K562 (cell line): ENCODE data around the gene FAM20B. TPM values are rescaled to one million over a fixed set of nuclear protein-coding genes. Genes with fewer than 3 reads are reported as not detected.
A peak's percentile ranks its signal among the peaks of the same experiment; 100 is the strongest.
"Not testable (repeated sequence)": the region's sequence is repeated elsewhere in the genome, so short reads cannot be mapped to it uniquely, and the experiment has no call there.

Experiments used
- ATAC-seq: fragments of 200-7000 bp; cut with Tn5 transposase; 3 replicates; pipeline ENCODE4 v1.9.1; 2020; ENCODE audit warnings: moderate library complexity
- BruUV-seq: library from RNA; stranded (reverse); fragments of 400-500 nt; replicated peaks from 2 replicates; lab custom pipeline; 2021; lab: Mats Ljungman, UMichigan
- CTCF ChIA-PET: fragments of 300-600 bp; formaldehyde crosslinking; extraction: SDS; loops from one replicate; lab custom pipeline; 2021; ENCODE audit warnings: low intra/inter-chr PET ratio; lab: Yijun Ruan, JAX
- POLR2A ChIA-PET: fragments of 300-600, 350-650 bp; sonication (Branson Sonifier 250); formaldehyde crosslinking; extraction: SDS; loops from one replicate; lab custom pipeline; 2021; ENCODE audit warnings: antibody characterized with exemption, inconsistent platforms; lab: Yijun Ruan, JAX
- DNase-seq, 4 experiments: peaks; one replicate each; pipeline versions ENCODE4 v3.0.0 to v3.0.0-alpha.2; 2011 to 2018; ENCODE audit warnings: low spot score in 3 of 4, mixed read lengths in 3 of 4; ENCODE audit errors: extremely low read depth in 1 of 4
- FAIRE-seq: peaks from 2 replicates; lab custom pipeline; 2011; peaks lifted over from hg19 to GRCh38; lab: Jason Lieb, UNC
- H2AFZ ChIP-seq: 2 replicates; pipeline ENCODE4 v1.6.0; 2011; ENCODE audit warnings: low read depth, low read length, control low read depth, inconsistent platforms
- H3K27ac ChIP-seq: fragments of 200-600 bp; 3 replicates; pipeline ENCODE4 v1.8.0; 2011; ENCODE audit warnings: low read depth, mild to moderate bottlenecking, control low read depth, inconsistent platforms, low read length, moderate library complexity, mixed read lengths; ENCODE audit errors: extremely low read depth
- H3K27me3 ChIP-seq, 2 experiments: fragments of 300-600 bp in 1 of 2; 2 replicates in 1 of 2; 3 replicates in 1 of 2; pipeline versions ENCODE4 v1.6.0 to v1.8.0; 2011; ENCODE audit warnings: inconsistent platforms in 2 of 2, low read length in 2 of 2, mild to moderate bottlenecking in 1 of 2, mixed read lengths in 1 of 2, moderate library complexity in 1 of 2; ENCODE audit not compliant: control insufficient read depth in 2 of 2, insufficient read depth in 2 of 2
- H3K36me3 ChIP-seq: fragments of 300-600 bp; 3 replicates; pipeline ENCODE4 v1.8.0; 2011; ENCODE audit warnings: mild to moderate bottlenecking, low read length, inconsistent platforms; ENCODE audit not compliant: control insufficient read depth, insufficient read depth
- H3K4me1 ChIP-seq, 2 experiments: fragments of 200-600 bp in 1 of 2; replicated peaks in 1 of 2; 2 replicates in 1 of 2; 3 replicates in 1 of 2; pipeline versions ENCODE4 v1.5.1 to v1.8.0; 2011; ENCODE audit warnings: inconsistent platforms in 2 of 2, low read length in 2 of 2, mild to moderate bottlenecking in 1 of 2, mixed read lengths in 1 of 2, moderate library complexity in 1 of 2; ENCODE audit not compliant: control insufficient read depth in 2 of 2, insufficient read depth in 2 of 2
- H3K4me2 ChIP-seq: 2 replicates; pipeline ENCODE4 v1.6.1; 2011; ENCODE audit warnings: low read length, control low read depth, inconsistent platforms, mixed read lengths; ENCODE audit not compliant: insufficient read depth
- H3K4me3 ChIP-seq: fragments of 200-600 bp; sonication (generic), shearing (Covaris generic); 2 replicates; pipeline ENCODE4 v1.5.1; 2016; ENCODE audit warnings: control low read depth, inconsistent platforms
- H3K79me2 ChIP-seq: fragments of 200-600 bp; 3 replicates; pipeline ENCODE4 v1.8.0; 2011; ENCODE audit warnings: low read length, inconsistent platforms; ENCODE audit not compliant: control insufficient read depth, insufficient read depth
- H3K9ac ChIP-seq, 2 experiments: 2 replicates each; pipeline versions ENCODE4 v1.6.0 to v1.6.1; 2011; ENCODE audit warnings: low read depth in 2 of 2, low read length in 2 of 2, control low read depth in 1 of 2, inconsistent platforms in 1 of 2, mild to moderate bottlenecking in 1 of 2, mixed read lengths in 1 of 2; ENCODE audit not compliant: insufficient read depth in 1 of 2
- H3K9me1 ChIP-seq: one replicate; pipeline ENCODE4 v1.6.0; 2011; ENCODE audit warnings: inconsistent platforms, mild to moderate bottlenecking, low read length, moderate library complexity; ENCODE audit not compliant: control insufficient read depth, insufficient read depth
- H3K9me3 ChIP-seq: replicated peaks from 2 replicates; pipeline ENCODE4 v1.5.1; 2011; ENCODE audit warnings: low read depth, low read length, inconsistent platforms; ENCODE audit not compliant: control insufficient read depth, insufficient read depth
- H4K20me1 ChIP-seq: replicated peaks from 2 replicates; pipeline ENCODE4 v1.6.1; 2011; ENCODE audit warnings: low read length, inconsistent platforms, mixed read lengths; ENCODE audit not compliant: control insufficient read depth, insufficient read depth
- AFF1 ChIP-seq, 2 experiments: fragments of 450-650 bp; IDR thresholded peaks; 2 replicates each; pipeline ENCODE4 v1.6.1; 2018; ENCODE audit warnings: mild to moderate bottlenecking in 2 of 2, low read depth in 1 of 2; ENCODE audit not compliant: partially characterized antibody in 2 of 2
- EGR1 ChIP-seq: fragments of 450-650 bp; conservative IDR thresholded peaks from 2 replicates; pipeline ENCODE4 v1.6.1; 2017; ENCODE audit warnings: mild to moderate bottlenecking
- RHOXF2B ChIP-seq: fragments of 250-450 bp; sonication (Bioruptor Pico); conservative IDR thresholded peaks from 2 replicates; pipeline ENCODE4 v1.5.1; 2021
- whole genome bisulfite sequencing: fragments of 100-300 bp; shearing (Covaris generic); methylation state at CpG from one replicate; pipeline ENCODE4 v1.1.6; 2016; ENCODE audit warnings: low coverage, mixed read lengths; ENCODE audit not compliant: insufficient coverage; ENCODE audit errors: missing lambda C conversion rate; 5-methylcytosine and 5-hydroxymethylcytosine counted together
- in situ Hi-C: fragments of 300-500 bp; cut with MboI; formaldehyde crosslinking; loops from 4 replicates; pipeline ENCODE4 v1.15.0; 2018; ENCODE audit warnings: inconsistent platforms, mixed read lengths
- intact Hi-C: fragments of 100-400 bp; cut with micrococcal nuclease; formaldehyde crosslinking; loops from 2 replicates; pipeline ENCODE4 v1.14.2; 2022
- polyA plus RNA-seq, 8 experiments: library from polyadenylated mRNA; depleted of rRNA in 4 of 8; stranded (reverse) in 5 of 8; unstranded in 3 of 8; fragments of >200 nt; fragmentation: Nextera tagmentation in 2 of 8; fragmentation: Illumina TruSeq in 1 of 8; extraction: Ambion mirVana in 2 of 8; extraction: Trizol in 1 of 8; gene quantifications; 2 replicates each; pipeline versions ENCODE4 v1.2.1 to v1.2.3, GENCODE V29; 2011 to 2014; ENCODE audit warnings: inconsistent platforms in 1 of 8, missing spikeins in 1 of 8
- total RNA-seq, 7 experiments: library from RNA; depleted of rRNA in 6 of 7; stranded (reverse); fragments of >200 nt in 6 of 7; fragmentation: Illumina TruSeq in 2 of 7; extraction: Trizol in 2 of 7; gene quantifications; 2 replicates each; pipeline versions ENCODE4 v1.2.1 to v1.2.3, GENCODE V29; 2011 to 2021; ENCODE audit warnings: low replicate concordance in 1 of 7

FAM20B gene
- total and polyA plus RNA-seq, 9 of the 15 experiments (the other 6 are each of a cell fraction or from before 2014, with no cell fraction given), result 7.2 to 67.5 (median 42.9) TPM

GRCh38 chr1:178986204-178986603 lies 39.5 kb upstream of the FAM20B start:
- Histone ChIP-seq H3K79me2 (no peaks in the 10 kb centered on the region), H3K4me3 (no peak overlapping the region), H3K9ac (no peak overlapping the region), H3K9me3 (no peaks in the 10 kb centered on the region), H3K4me2 (no peak overlapping the region), H2AFZ (no peak overlapping the region), H3K27ac (no peak overlapping the region), H3K36me3 (no peaks in the 10 kb centered on the region), H3K27me3 (peaks cover 5 to 6% of the 10 kb centered on the region in 2 experiments; a peak in 3 of 5 replicates), H3K4me1 (no peaks in the 10 kb centered on the region), H3K9me1 (no peaks in the 10 kb centered on the region), H4K20me1 (no peaks in the 10 kb centered on the region)
- WGBS, result 5% methylated on average over 3 of the region's 3 CpGs
- intact Hi-C loops, result no loop called here
- TF ChIP-seq RHOXF2B (CRISPR knock-in tag) (no peak), EGR1 (peak; percentile 35)
- in situ Hi-C loops, result no loop called here
- DNase-seq (no peak), ATAC-seq (peak; percentile 54), FAIRE-seq (no peak)
- POLR2A ChIA-PET, result interaction anchor here (0.7 to 1.2 kb wide), 3 partner anchors 17 to 293 kb away, joined by 3 read pairs; no protein-coding TSS in a partner anchor
- CTCF ChIA-PET, result no interaction called here
- no TSS peak for BruUV-seq

DNA sequence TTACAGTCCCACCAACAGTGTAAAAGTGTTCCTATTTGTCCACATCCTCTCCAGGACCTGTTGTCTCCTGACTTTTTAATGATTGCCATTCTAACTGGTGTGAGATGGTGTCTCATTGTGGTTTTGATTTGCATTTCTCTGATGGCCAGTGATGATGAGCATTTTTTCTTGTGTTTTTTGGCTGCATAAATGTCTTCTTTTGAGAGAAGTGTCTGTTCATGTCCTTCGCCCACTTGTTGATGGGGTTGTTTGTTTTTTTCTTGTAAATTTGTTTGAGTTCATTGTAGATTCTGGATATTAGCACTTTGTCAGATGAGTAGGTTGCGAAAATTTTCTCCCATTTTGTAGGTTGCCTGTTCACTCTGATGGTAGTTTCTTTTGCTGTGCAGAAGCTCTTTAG lies 37.5 kb upstream of the FAM20B start:
- 5% methylated on average over 1 of the region's 2 CpGs for WGBS
- H3K4me1 ChIP-seq, in situ Hi-C loops, FAIRE-seq, H4K20me1 ChIP-seq, H3K4me2 ChIP-seq, H3K79me2 ChIP-seq, BruUV-seq, H3K4me3 ChIP-seq, H3K9ac ChIP-seq, H3K9me1 ChIP-seq, intact Hi-C loops, H3K9me3 ChIP-seq, POLR2A ChIA-PET, H3K27ac ChIP-seq, DNase-seq, H2AFZ ChIP-seq, CTCF ChIA-PET, H3K27me3 ChIP-seq, ATAC-seq, H3K36me3 ChIP-seq: not testable (repeated sequence)
- TF ChIP-seq AFF1 (IDR thresholded peaks at IDR 0.05; ENCODE audit: low read depth in 1 of 2, partially characterized antibody in 2 of 2), result peak in 1 of 2 experiments; percentile 59
